H9 (cell line): Measurements from ENCODE around the gene TEX22. TPM values are rescaled to one million over a fixed set of nuclear protein-coding genes. Genes with fewer than 3 reads are reported as not detected.

ENCODE experiments used
- DNase-seq: peaks from one replicate; pipeline ENCODE4 v3.0.0-alpha.2; 2017
- H2AFZ ChIP-seq: one replicate; pipeline ENCODE4 v1.6.1; 2013; ENCODE audit warnings: mild to moderate bottlenecking, low read length, control low read depth, moderate library complexity
- H2AK5ac ChIP-seq: 2 replicates; pipeline ENCODE4 v1.6.1; 2013; ENCODE audit warnings: low read length, control low read depth, mixed read lengths; ENCODE audit not compliant: insufficient read length
- H2BK120ac ChIP-seq: one replicate; pipeline ENCODE4 v1.6.1; 2013; ENCODE audit warnings: low read depth, mild to moderate bottlenecking, low read length, control low read depth, inconsistent platforms; ENCODE audit not compliant: poor library complexity, severe bottlenecking
- H2BK12ac ChIP-seq: 2 replicates; pipeline ENCODE4 v1.6.1; 2013; ENCODE audit warnings: low read length, control low read depth, mixed read lengths, low read depth; ENCODE audit not compliant: insufficient read length
- H2BK15ac ChIP-seq: 2 replicates; pipeline ENCODE4 v1.6.1; 2013; ENCODE audit warnings: low read depth, low read length, control low read depth
- H2BK20ac ChIP-seq: one replicate; pipeline ENCODE4 v1.6.1; 2013; ENCODE audit warnings: low read depth, mild to moderate bottlenecking, low read length, control low read depth, inconsistent platforms; ENCODE audit not compliant: poor library complexity, severe bottlenecking
- H2BK5ac ChIP-seq: 2 replicates; pipeline ENCODE4 v1.6.1; 2013; ENCODE audit warnings: low read length, control low read depth, mixed read lengths; ENCODE audit not compliant: insufficient read length
- H3K14ac ChIP-seq: 2 replicates; pipeline ENCODE4 v1.6.1; 2013; ENCODE audit warnings: low read length, control low read depth; ENCODE audit not compliant: insufficient read depth
- H3K18ac ChIP-seq: 2 replicates; pipeline ENCODE4 v1.6.1; 2013; ENCODE audit warnings: low read depth, mild to moderate bottlenecking, mixed read lengths, low read length, control low read depth; ENCODE audit not compliant: insufficient read length
- H3K23ac ChIP-seq: 2 replicates; pipeline ENCODE4 v1.6.1; 2013; ENCODE audit warnings: low read length, control low read depth, mixed read lengths, low read depth; ENCODE audit not compliant: insufficient read length
- H3K23me2 ChIP-seq: 2 replicates; pipeline ENCODE4 v1.6.1; 2013; ENCODE audit warnings: low read depth, mild to moderate bottlenecking, mixed read lengths, low read length, control low read depth; ENCODE audit not compliant: insufficient read length, poor library complexity, severe bottlenecking
- H3K27ac ChIP-seq: 2 replicates; pipeline ENCODE4 v1.5.1; 2013; ENCODE audit warnings: low read length, control low read depth, mixed read lengths, low read depth; ENCODE audit not compliant: insufficient read length
- H3K27me3 ChIP-seq: 2 replicates; pipeline ENCODE4 v1.6.1; 2013; ENCODE audit warnings: low read length, control low read depth, inconsistent platforms; ENCODE audit not compliant: insufficient read depth
- H3K4ac ChIP-seq: 2 replicates; pipeline ENCODE4 v1.6.1; 2013; ENCODE audit warnings: low read depth, mild to moderate bottlenecking, control low read depth, inconsistent platforms, low read length, moderate library complexity
- H3K4me1 ChIP-seq: 2 replicates; pipeline ENCODE4 v1.6.1; 2013; ENCODE audit warnings: low read length, control low read depth, inconsistent platforms; ENCODE audit not compliant: insufficient read depth
- H3K4me2 ChIP-seq: 2 replicates; pipeline ENCODE4 v1.6.1; 2013; ENCODE audit warnings: low read length, control low read depth, mixed read lengths; ENCODE audit not compliant: insufficient read length, insufficient read depth
- H3K56ac ChIP-seq: 2 replicates; pipeline ENCODE4 v1.6.1; 2013; ENCODE audit warnings: low read depth, mild to moderate bottlenecking, mixed read lengths, low read length, control low read depth; ENCODE audit not compliant: insufficient read length
- H3K79me1 ChIP-seq: 2 replicates; pipeline ENCODE4 v1.6.1; 2013; ENCODE audit warnings: low read depth, mild to moderate bottlenecking, moderate library complexity, low read length, control low read depth, inconsistent platforms; ENCODE audit not compliant: insufficient read depth, poor library complexity, severe bottlenecking
- H3K79me2 ChIP-seq: 2 replicates; pipeline ENCODE4 v1.6.1; 2013; ENCODE audit warnings: low read length, control low read depth, inconsistent platforms; ENCODE audit not compliant: insufficient read depth
- H3K9ac ChIP-seq: 2 replicates; pipeline ENCODE4 v1.6.1; 2013; ENCODE audit warnings: low read length, control low read depth, mixed read lengths; ENCODE audit not compliant: insufficient read length; ENCODE audit errors: extremely low read depth
- H3K9me3 ChIP-seq: one replicate; pipeline ENCODE4 v1.6.1; 2013; ENCODE audit warnings: low read depth, low read length, inconsistent platforms; ENCODE audit not compliant: control insufficient read depth
- H3T11ph ChIP-seq: one replicate; pipeline ENCODE4 v1.6.1; 2013; ENCODE audit warnings: mild to moderate bottlenecking, low read length, control low read depth, inconsistent platforms
- H4K20me1 ChIP-seq: one replicate; pipeline ENCODE4 v1.6.1; 2013; ENCODE audit not compliant: control insufficient read depth, insufficient read length, insufficient read depth
- H4K5ac ChIP-seq: 2 replicates; pipeline ENCODE4 v1.6.1; 2013; ENCODE audit warnings: low read depth, mild to moderate bottlenecking, mixed read lengths, low read length, control low read depth; ENCODE audit not compliant: insufficient read length
- H4K8ac ChIP-seq: replicated peaks from 2 replicates; pipeline ENCODE4 v1.6.1; 2013; ENCODE audit warnings: low read length, control low read depth, mixed read lengths, low read depth; ENCODE audit not compliant: insufficient read length
- H4K91ac ChIP-seq: 2 replicates; pipeline ENCODE4 v1.6.1; 2013; ENCODE audit warnings: low read depth, mild to moderate bottlenecking, moderate library complexity, mixed read lengths, low read length, control low read depth; ENCODE audit not compliant: insufficient read length
- H3K27ac Mint-ChIP-seq, 3 experiments: 2 replicates in 2 of 3; 3 replicates in 1 of 3; pipeline ENCODE4 v1.8.0; 2020 to 2021; ENCODE audit warnings: mixed read lengths in 3 of 3, mild to moderate bottlenecking in 1 of 3, moderate library complexity in 1 of 3
- H3K27me3 Mint-ChIP-seq: 2 replicates; pipeline ENCODE4 v1.8.0; 2021; ENCODE audit warnings: low read depth, mild to moderate bottlenecking, moderate library complexity, mixed read lengths
- H3K36me3 Mint-ChIP-seq, 3 experiments: 2 replicates in 2 of 3; 3 replicates in 1 of 3; pipeline ENCODE4 v1.8.0; 2020 to 2021; ENCODE audit warnings: low read depth in 3 of 3, mixed read lengths in 3 of 3; ENCODE audit not compliant: insufficient read depth in 1 of 3
- H3K4me1 Mint-ChIP-seq, 2 experiments: 2 replicates each; pipeline ENCODE4 v1.8.0; 2020; ENCODE audit warnings: mixed read lengths in 2 of 2
- H3K4me3 Mint-ChIP-seq, 2 experiments: 2 replicates in 1 of 2; 3 replicates in 1 of 2; pipeline ENCODE4 v1.8.0; 2020 to 2021; ENCODE audit warnings: mild to moderate bottlenecking in 2 of 2, mixed read lengths in 2 of 2, moderate library complexity in 1 of 2
- H3K9me3 Mint-ChIP-seq, 2 experiments: 2 replicates in 1 of 2; 3 replicates in 1 of 2; pipeline ENCODE4 v1.8.0; 2020; ENCODE audit warnings: mild to moderate bottlenecking in 2 of 2, mixed read lengths in 2 of 2, moderate library complexity in 1 of 2
- WGBS: extraction: QIAGEN DNeasy Blood & Tissue Kit; methylation state at CpG from one replicate; pipeline ENCODE4 v1.1.7; 2013; ENCODE audit warnings: missing lambda C conversion rate, low lambda C conversion rate, mixed read lengths; ENCODE audit not compliant: insufficient read length; ENCODE audit errors: extremely low coverage; 5-methylcytosine and 5-hydroxymethylcytosine counted together
- total RNA-seq: library from RNA; stranded (reverse); gene quantifications from 2 replicates; pipeline ENCODE4 v1.2.1, GENCODE V29; 2021
- TF ChIP-seq, protein P1 (sequence below): fragments of 200-600 bp; sonication (generic); conservative IDR thresholded peaks from 3 replicates; pipeline ENCODE4 v1.8.0; 2021; ENCODE audit warnings: antibody characterized with exemption, mild to moderate bottlenecking

Gene TEX22
- total RNA-seq, 1 experiment from 2014 or later = 0.83 TPM

DNA sequence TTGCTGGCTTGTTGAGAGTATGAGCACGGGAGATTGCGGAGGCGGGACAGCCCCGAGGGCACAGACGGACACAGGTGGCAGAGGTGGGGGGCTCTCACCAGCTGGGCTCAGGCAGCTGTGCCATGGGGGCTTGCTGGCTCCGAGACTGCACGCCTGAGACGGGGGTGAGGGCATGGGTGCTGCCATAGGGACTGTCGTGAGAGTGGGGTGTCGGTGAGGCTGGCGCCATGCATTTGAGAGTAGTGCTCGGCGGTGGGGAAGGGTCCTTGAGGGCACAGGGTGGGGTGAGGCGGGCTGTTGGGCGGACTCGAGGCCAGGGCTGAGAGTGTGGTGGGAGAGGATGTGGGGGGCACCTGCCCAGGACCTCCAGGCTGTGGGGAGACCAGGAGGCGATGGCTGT, 40.7 kb upstream of the TEX22 start:
- Histone ChIP-seq H3K27ac (no peak overlapping the region), H2BK120ac (no peak overlapping the region), H2AFZ (no peak overlapping the region), H2BK12ac (no peak overlapping the region), H3K79me1 (no peaks in the 10 kb centered on the region), H3K4me1 (no peaks in the 10 kb centered on the region), H2BK15ac (no peak overlapping the region), H3K14ac (no peak overlapping the region; the same call in 1 of the 2 replicates), H3K23ac (no peak overlapping the region), H3K18ac (no peak overlapping the region), H3K79me2 (no peaks in the 10 kb centered on the region), H4K20me1 (peaks cover 4% of the 10 kb centered on the region), H2BK5ac (no peak overlapping the region), H4K5ac (no peak overlapping the region), H3K9me3 (no peaks in the 10 kb centered on the region), H3T11ph (no peak overlapping the region), H2BK20ac (no peak overlapping the region), H3K4ac (no peak overlapping the region; the same call in 1 of the 2 replicates), H4K91ac (no peak overlapping the region), H3K4me2 (no peak overlapping the region), H3K56ac (no peak overlapping the region), H3K27me3 (no peaks in the 10 kb centered on the region), H2AK5ac (no peak overlapping the region), H4K8ac (no peak overlapping the region), H3K23me2 (no peaks in the 10 kb centered on the region), H3K9ac (no peak overlapping the region)
- peaks cover 8 to 19% (median 11%) of the 10 kb centered on the region in 3 experiments for H3K36me3 Mint-ChIP-seq
- no peaks in the 10 kb centered on the region; the same call in 1 of the 2 replicates for H3K27me3 Mint-ChIP-seq
- WGBS = no CpG with 5 or more reads among the region's 17 CpGs
- TF ChIP-seq, protein P1, sequence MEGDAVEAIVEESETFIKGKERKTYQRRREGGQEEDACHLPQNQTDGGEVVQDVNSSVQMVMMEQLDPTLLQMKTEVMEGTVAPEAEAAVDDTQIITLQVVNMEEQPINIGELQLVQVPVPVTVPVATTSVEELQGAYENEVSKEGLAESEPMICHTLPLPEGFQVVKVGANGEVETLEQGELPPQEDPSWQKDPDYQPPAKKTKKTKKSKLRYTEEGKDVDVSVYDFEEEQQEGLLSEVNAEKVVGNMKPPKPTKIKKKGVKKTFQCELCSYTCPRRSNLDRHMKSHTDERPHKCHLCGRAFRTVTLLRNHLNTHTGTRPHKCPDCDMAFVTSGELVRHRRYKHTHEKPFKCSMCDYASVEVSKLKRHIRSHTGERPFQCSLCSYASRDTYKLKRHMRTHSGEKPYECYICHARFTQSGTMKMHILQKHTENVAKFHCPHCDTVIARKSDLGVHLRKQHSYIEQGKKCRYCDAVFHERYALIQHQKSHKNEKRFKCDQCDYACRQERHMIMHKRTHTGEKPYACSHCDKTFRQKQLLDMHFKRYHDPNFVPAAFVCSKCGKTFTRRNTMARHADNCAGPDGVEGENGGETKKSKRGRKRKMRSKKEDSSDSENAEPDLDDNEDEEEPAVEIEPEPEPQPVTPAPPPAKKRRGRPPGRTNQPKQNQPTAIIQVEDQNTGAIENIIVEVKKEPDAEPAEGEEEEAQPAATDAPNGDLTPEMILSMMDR = no peak
- H3K9me3 Mint-ChIP-seq = no peaks in the 10 kb centered on the region
- no peak for DNase-seq
- peaks cover 7 to 14% of the 10 kb centered on the region in 2 experiments for H3K4me1 Mint-ChIP-seq
- no peak overlapping the region; a peak in 1 of 7 replicates for H3K27ac Mint-ChIP-seq
- no peak overlapping the region for H3K4me3 Mint-ChIP-seq
